Erythroblast (primary cell): ENCODE results near the gene SPINK8.

Experiments
- GATA1 ChIP-seq: IDR thresholded peaks from 2 replicates; pipeline ENCODE4 v1.6.1; 2011; ENCODE audit warnings: low read depth, mild to moderate bottlenecking, control low read depth, low read length, moderate library complexity
- POLR2A ChIP-seq: IDR thresholded peaks from 2 replicates; pipeline ENCODE4 v1.6.1; 2011; ENCODE audit warnings: mild to moderate bottlenecking, low read length

- TF ChIP-seq POLR2A: no peak
- no peak for TF ChIP-seq GATA1
These were observed 56.4 kb downstream of the SPINK8 start for GRCh38 chr3:48276911-48277641.
